MM.1S (cell line): ENCODE data around the gene EIPR1.

ENCODE experiments used
- DNase-seq: peaks from one replicate; pipeline ENCODE4 v3.0.0-alpha.2; 2015
- H2AFZ ChIP-seq: fragments of 300-600 bp; sonication (generic); 2 replicates; pipeline ENCODE4 v1.6.0; 2016; ENCODE audit warnings: antibody characterized with exemption, low read length
- H3F3A ChIP-seq: fragments of 300-600 bp; sonication (generic); 2 replicates; pipeline ENCODE4 v1.6.1; 2016; ENCODE audit warnings: mild to moderate bottlenecking, antibody characterized with exemption, low read length, moderate library complexity, mixed read lengths; ENCODE audit not compliant: insufficient read depth
- H3K27ac ChIP-seq: fragments of 300-600 bp; sonication (generic); 2 replicates; pipeline ENCODE4 v1.5.1; 2016; ENCODE audit warnings: mild to moderate bottlenecking, low read length
- H3K27me3 ChIP-seq: fragments of 300-600 bp; sonication (generic); replicated peaks from 2 replicates; pipeline ENCODE4 v1.6.0; 2016; ENCODE audit warnings: low read length; ENCODE audit not compliant: insufficient read depth
- H3K36me3 ChIP-seq: fragments of 300-600 bp; sonication (generic); replicated peaks from 2 replicates; pipeline ENCODE4 v1.6.1; 2016; ENCODE audit warnings: mild to moderate bottlenecking, low read length, mixed read lengths; ENCODE audit not compliant: insufficient read depth
- H3K4me1 ChIP-seq: fragments of 300-600 bp; sonication (generic); 2 replicates; pipeline ENCODE4 v1.6.1; 2016; ENCODE audit warnings: low read length, mixed read lengths
- H3K4me2 ChIP-seq: fragments of 300-600 bp; sonication (generic); 2 replicates; pipeline ENCODE4 v1.6.0; 2016; ENCODE audit warnings: low read depth, low read length
- H3K4me3 ChIP-seq: fragments of 300-600 bp; sonication (generic); 2 replicates; pipeline ENCODE4 v1.5.1; 2016; ENCODE audit warnings: low read length, mixed read lengths
- H3K79me2 ChIP-seq: fragments of 300-600 bp; sonication (generic); 2 replicates; pipeline ENCODE4 v1.6.1; 2016; ENCODE audit warnings: mixed run types, low read length, mixed read lengths
- H3K9ac ChIP-seq: fragments of 300-600 bp; sonication (generic); 2 replicates; pipeline ENCODE4 v1.6.1; 2016; ENCODE audit warnings: low read length, mixed read lengths
- H3K9me2 ChIP-seq: fragments of 300-600 bp; sonication (generic); replicated peaks from 2 replicates; pipeline ENCODE4 v1.6.1; 2016; ENCODE audit warnings: mild to moderate bottlenecking, low read length, mixed read lengths; ENCODE audit not compliant: insufficient read depth
- H3K9me3 ChIP-seq: fragments of 300-600 bp; sonication (generic); replicated peaks from 2 replicates; pipeline ENCODE4 v1.6.1; 2016; ENCODE audit warnings: mild to moderate bottlenecking, low read length, mixed read lengths; ENCODE audit not compliant: insufficient read depth
- H4K20me1 ChIP-seq: fragments of 300-600 bp; sonication (generic); 2 replicates; pipeline ENCODE4 v1.6.1; 2016; ENCODE audit warnings: mild to moderate bottlenecking, low read length, moderate library complexity, mixed read lengths; ENCODE audit not compliant: insufficient read depth
- EZH2 ChIP-seq: fragments of 300-600 bp; sonication (generic); optimal IDR thresholded peaks from 2 replicates; pipeline ENCODE3; 2017; ENCODE audit warnings: low read depth, mild to moderate bottlenecking, antibody characterized with exemption, low read length, mixed read lengths
- EZH2phosphoT487 ChIP-seq: fragments of 300-600 bp; sonication (generic); IDR thresholded peaks from 2 replicates; pipeline ENCODE4 v1.6.1; 2018; ENCODE audit warnings: antibody characterized with exemption, low read length
- TF ChIP-seq, protein P1 (sequence below): fragments of 300-600 bp; sonication (generic); IDR thresholded peaks from 2 replicates; pipeline ENCODE4 v1.5.1; 2016; ENCODE audit warnings: antibody characterized with exemption, low read length, mixed read lengths

EIPR1 gene

DNA sequence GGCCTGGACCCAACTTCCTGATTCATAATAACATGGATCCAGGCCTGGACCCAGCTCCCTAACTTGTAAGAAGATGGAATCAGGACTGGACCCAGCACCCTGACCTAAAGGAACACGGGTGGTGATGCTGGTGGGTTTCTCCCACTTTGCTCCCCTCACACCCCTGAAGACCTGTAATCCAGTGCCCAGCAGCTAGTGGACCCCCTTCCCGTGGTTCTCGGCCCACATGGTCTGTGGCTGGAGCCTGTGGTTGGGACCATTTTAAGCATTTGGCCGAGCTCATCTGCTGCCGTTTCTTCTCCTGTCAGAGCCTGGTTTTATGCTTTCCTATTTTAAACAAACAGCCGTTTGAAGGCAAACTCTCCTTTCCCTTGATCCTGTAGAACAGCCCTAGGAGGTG is 232.8 kb downstream of the EIPR1 start:
- TF ChIP-seq, protein P1, sequence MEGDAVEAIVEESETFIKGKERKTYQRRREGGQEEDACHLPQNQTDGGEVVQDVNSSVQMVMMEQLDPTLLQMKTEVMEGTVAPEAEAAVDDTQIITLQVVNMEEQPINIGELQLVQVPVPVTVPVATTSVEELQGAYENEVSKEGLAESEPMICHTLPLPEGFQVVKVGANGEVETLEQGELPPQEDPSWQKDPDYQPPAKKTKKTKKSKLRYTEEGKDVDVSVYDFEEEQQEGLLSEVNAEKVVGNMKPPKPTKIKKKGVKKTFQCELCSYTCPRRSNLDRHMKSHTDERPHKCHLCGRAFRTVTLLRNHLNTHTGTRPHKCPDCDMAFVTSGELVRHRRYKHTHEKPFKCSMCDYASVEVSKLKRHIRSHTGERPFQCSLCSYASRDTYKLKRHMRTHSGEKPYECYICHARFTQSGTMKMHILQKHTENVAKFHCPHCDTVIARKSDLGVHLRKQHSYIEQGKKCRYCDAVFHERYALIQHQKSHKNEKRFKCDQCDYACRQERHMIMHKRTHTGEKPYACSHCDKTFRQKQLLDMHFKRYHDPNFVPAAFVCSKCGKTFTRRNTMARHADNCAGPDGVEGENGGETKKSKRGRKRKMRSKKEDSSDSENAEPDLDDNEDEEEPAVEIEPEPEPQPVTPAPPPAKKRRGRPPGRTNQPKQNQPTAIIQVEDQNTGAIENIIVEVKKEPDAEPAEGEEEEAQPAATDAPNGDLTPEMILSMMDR, result no peak
- TF ChIP-seq EZH2phosphoT487 (no peak), EZH2 (no peak)
- no peaks in the 10 kb centered on the region for H3K4me1 ChIP-seq
- H2AFZ ChIP-seq, result no peak overlapping the region
- no peaks in the 10 kb centered on the region for H3K79me2 ChIP-seq
- no peak overlapping the region for H3K27ac ChIP-seq
- H3K9me3 ChIP-seq, result no peaks in the 10 kb centered on the region
- H3K9ac ChIP-seq, result no peak overlapping the region
- no peaks in the 10 kb centered on the region for H4K20me1 ChIP-seq
- no peak overlapping the region for H3K4me2 ChIP-seq
- no peak for DNase-seq
- H3K9me2 ChIP-seq, result no peaks in the 10 kb centered on the region
- no peaks in the 10 kb centered on the region for H3K36me3 ChIP-seq
- no peak overlapping the region for H3K4me3 ChIP-seq
- H3K27me3 ChIP-seq, result no peaks in the 10 kb centered on the region
- no peaks in the 10 kb centered on the region for H3F3A ChIP-seq

DNA sequence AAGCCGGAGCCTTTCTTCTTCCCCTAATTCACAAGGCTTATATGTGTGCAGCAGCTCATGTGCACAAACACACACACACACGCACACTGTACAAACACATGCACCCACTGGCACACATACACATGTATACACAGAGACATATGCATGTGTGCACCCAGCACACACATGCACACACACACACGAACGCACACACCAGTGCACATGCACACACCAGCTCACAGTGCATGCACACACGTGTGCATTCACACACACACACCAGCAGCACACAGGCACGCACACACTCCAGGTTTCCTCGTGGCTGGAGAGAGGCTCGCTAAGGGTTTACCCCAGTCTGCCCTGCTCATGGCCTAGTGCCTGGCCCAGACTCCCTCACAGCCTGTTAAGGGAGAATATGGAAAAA is 234.0 kb downstream of the EIPR1 start:
- H3F3A ChIP-seq, result no peaks in the 10 kb centered on the region
- no peaks in the 10 kb centered on the region for H3K79me2 ChIP-seq
- no peak overlapping the region for H3K9ac ChIP-seq
- no peaks in the 10 kb centered on the region for H3K27me3 ChIP-seq
- H3K9me3 ChIP-seq, result no peaks in the 10 kb centered on the region
- no peaks in the 10 kb centered on the region for H3K36me3 ChIP-seq
- no peak for DNase-seq
- H3K4me2 ChIP-seq, result no peak overlapping the region
- no peak overlapping the region for H3K4me3 ChIP-seq
- no peaks in the 10 kb centered on the region for H3K9me2 ChIP-seq
- no peak overlapping the region for H2AFZ ChIP-seq
- no peak overlapping the region for H3K27ac ChIP-seq
- H4K20me1 ChIP-seq, result no peaks in the 10 kb centered on the region
- TF ChIP-seq EZH2phosphoT487, result no peak
- no peak for TF ChIP-seq EZH2
- TF ChIP-seq, protein P1, result no peak
- no peaks in the 10 kb centered on the region for H3K4me1 ChIP-seq

DNA sequence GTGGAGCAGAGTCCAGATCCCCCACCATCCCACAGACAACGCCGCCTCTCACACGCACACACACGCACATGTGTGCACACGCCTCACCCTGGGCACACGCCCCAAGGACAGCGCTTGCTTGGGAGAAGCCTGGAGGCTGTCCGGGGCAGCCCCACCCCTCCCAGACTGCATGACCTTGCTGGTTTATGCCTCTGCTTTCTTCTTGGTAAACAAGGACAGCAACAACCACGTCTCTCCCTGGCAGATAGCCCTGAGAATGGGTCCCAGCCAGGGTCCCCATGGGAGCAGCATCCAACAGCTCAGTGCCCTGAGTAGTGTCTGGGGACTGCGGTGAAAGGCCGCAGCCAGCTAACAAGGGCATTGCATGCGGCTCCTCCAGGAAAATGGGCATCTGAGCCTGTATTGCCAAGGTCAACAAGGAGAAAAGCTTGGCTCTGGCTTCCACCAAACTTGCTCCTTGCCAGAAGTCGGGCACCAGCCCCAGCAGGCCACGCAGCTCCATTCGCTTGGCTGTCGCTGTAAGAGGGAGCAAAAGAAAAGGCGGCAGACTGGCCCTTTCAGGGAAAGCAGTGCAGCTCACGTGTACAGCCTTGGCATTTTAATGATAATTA is 234.6 kb downstream of the EIPR1 start:
- H3K9me2 ChIP-seq, result no peaks in the 10 kb centered on the region
- no peak overlapping the region for H3K9ac ChIP-seq
- H3F3A ChIP-seq, result no peaks in the 10 kb centered on the region
- H3K79me2 ChIP-seq, result no peaks in the 10 kb centered on the region
- H3K4me3 ChIP-seq, result no peak overlapping the region
- no peaks in the 10 kb centered on the region for H3K9me3 ChIP-seq
- TF ChIP-seq EZH2phosphoT487 (no peak), EZH2 (no peak)
- TF ChIP-seq, protein P1, result no peak
- no peak overlapping the region for H2AFZ ChIP-seq
- DNase-seq, result no peak
- no peak overlapping the region for H3K4me2 ChIP-seq
- no peaks in the 10 kb centered on the region for H3K27me3 ChIP-seq
- no peaks in the 10 kb centered on the region for H3K36me3 ChIP-seq
- no peak overlapping the region for H3K27ac ChIP-seq
- H3K4me1 ChIP-seq, result no peaks in the 10 kb centered on the region
- H4K20me1 ChIP-seq, result no peaks in the 10 kb centered on the region
